ENCODE results near the gene GTF2F2.

- TF ChIP-seq CTCF (IDR thresholded peaks at IDR 0.05), result no peak
- TF ChIP-seq NR2C2 (CRISPR knock-in tag; IDR thresholded peaks at IDR 0.05), result no peak
- TF ChIP-seq IRF1 (CRISPR knock-in tag; IDR thresholded peaks at IDR 0.05), result no peak
- no peak for TF ChIP-seq AFF4 (CRISPR knock-in tag; IDR thresholded peaks at IDR 0.05; ENCODE audit: borderline replicate concordance)
- TF ChIP-seq TCF7 (CRISPR knock-in tag; IDR thresholded peaks at IDR 0.05; ENCODE audit: low read depth), result no peak
- TF ChIP-seq ZNF121 (CRISPR knock-in tag; IDR thresholded peaks at IDR 0.05), result no peak
- TF ChIP-seq SMAD3 (CRISPR knock-in tag; IDR thresholded peaks at IDR 0.05; ENCODE audit: borderline replicate concordance), result no peak
- TF ChIP-seq NFYB (CRISPR knock-in tag; conservative IDR thresholded peaks at IDR 0.05; ENCODE audit: low read depth), result no peak
- no peak for TF ChIP-seq ESRRA (CRISPR knock-in tag; IDR thresholded peaks at IDR 0.05; ENCODE audit: borderline replicate concordance)
- TF ChIP-seq MAX (CRISPR knock-in tag; IDR thresholded peaks at IDR 0.05), result no peak
- no peak for TF ChIP-seq ATF2 (CRISPR knock-in tag; IDR thresholded peaks at IDR 0.05; ENCODE audit: borderline replicate concordance, low read depth)
These were observed 45.6 kb upstream of the GTF2F2 start for GRCh38 chr13:45074721-45075120.

Data from WTC11 (cell line).